T-helper 2 cell (primary cell): ENCODE results near the gene PCDH7.

Experiments used
- DNase-seq, 5 experiments: peaks; one replicate each; pipeline versions ENCODE4 v3.0.0 to v3.0.0-alpha.2; 2012 to 2022
- total RNA-seq, 2 donors: gene quantifications; one replicate each; lab custom pipeline; 2026; lab: John Stamatoyannopoulos, UW

PCDH7 gene, protein sequence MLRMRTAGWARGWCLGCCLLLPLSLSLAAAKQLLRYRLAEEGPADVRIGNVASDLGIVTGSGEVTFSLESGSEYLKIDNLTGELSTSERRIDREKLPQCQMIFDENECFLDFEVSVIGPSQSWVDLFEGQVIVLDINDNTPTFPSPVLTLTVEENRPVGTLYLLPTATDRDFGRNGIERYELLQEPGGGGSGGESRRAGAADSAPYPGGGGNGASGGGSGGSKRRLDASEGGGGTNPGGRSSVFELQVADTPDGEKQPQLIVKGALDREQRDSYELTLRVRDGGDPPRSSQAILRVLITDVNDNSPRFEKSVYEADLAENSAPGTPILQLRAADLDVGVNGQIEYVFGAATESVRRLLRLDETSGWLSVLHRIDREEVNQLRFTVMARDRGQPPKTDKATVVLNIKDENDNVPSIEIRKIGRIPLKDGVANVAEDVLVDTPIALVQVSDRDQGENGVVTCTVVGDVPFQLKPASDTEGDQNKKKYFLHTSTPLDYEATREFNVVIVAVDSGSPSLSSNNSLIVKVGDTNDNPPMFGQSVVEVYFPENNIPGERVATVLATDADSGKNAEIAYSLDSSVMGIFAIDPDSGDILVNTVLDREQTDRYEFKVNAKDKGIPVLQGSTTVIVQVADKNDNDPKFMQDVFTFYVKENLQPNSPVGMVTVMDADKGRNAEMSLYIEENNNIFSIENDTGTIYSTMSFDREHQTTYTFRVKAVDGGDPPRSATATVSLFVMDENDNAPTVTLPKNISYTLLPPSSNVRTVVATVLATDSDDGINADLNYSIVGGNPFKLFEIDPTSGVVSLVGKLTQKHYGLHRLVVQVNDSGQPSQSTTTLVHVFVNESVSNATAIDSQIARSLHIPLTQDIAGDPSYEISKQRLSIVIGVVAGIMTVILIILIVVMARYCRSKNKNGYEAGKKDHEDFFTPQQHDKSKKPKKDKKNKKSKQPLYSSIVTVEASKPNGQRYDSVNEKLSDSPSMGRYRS (N-terminal part only)
- total RNA-seq, result 0 to 2.2 reads per million in 2 donors

GRCh38 chr4:30720021-30720660 is at the start of gene PCDH7:
PCDH7 (plus strand) TSS chr4:30720369; CDS start chr4:30721423, 1,054 bp downstream.
- DNase-seq, result no peak

DNA sequence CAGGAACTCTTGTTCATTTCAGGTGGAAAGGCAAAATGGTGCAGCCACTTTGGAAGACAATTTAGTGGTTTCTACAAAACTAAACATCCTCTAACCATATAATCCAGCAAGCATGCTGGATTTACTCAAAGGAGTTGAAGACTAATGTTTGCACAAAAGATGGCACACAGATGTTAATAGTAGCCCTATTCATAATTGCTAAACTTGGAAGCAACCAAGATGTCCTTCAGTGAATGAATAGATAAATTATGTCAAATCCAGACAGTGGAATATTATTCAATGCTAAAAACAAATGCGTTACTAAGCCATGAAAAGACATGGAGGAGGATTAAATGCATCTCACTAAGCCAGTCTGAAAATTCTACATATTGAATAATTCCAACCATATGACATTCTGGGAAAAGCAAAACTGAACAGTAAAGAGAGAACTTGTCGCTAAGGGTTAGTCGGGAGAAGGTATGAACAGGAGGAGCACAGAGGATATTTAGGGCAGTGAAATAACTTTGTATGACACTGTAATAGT is 48.2 kb upstream of the PCDH7 start:
- no peak for DNase-seq

DNA sequence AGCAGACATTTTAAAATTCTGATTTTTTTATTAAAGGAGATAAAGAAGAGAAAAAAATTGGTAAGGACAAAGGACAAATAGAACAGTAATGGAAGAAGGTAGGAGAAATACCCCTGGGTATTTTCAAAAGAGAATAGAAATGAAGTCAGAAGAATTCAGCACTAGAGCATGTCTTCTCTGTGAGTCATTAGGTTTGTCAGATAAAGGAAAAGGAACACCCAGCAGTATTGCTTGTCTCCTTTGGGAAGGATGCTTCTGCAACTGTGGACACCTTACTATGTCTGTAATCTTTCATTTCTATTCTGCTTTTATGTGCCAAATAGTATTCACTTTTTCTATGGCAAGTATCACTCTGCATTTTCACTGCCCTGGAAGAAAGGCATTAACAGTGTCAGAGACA is 24.0 kb upstream of the PCDH7 start:
- DNase-seq, result no peak

GRCh38 chr4:30714408-30715031 is 5.6 kb upstream of the PCDH7 start:
- DNase-seq, result no peak

DNA sequence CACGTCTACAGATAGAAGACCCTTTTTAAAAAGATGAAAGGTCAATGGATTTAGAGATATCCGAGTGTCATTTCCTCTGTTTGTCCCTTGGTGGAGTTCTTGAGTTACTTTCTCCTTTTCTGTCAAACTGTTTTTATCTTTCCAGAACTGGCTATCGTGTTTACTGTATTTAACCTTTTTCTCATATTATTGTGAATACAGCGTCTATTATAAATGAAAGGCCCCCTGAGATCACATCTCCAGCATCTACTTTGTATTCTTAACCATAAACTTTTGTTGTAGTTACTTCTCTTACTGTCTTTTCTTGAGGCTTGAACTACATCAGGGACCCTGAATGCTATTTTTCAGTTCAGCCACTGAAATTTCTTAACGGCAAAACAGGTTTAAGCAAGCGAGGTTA is 4.0 kb upstream of the PCDH7 start:
- no peak for DNase-seq

GRCh38 chr4:30716681-30717207 is 3.4 kb upstream of the PCDH7 start:
- no peak for DNase-seq

DNA sequence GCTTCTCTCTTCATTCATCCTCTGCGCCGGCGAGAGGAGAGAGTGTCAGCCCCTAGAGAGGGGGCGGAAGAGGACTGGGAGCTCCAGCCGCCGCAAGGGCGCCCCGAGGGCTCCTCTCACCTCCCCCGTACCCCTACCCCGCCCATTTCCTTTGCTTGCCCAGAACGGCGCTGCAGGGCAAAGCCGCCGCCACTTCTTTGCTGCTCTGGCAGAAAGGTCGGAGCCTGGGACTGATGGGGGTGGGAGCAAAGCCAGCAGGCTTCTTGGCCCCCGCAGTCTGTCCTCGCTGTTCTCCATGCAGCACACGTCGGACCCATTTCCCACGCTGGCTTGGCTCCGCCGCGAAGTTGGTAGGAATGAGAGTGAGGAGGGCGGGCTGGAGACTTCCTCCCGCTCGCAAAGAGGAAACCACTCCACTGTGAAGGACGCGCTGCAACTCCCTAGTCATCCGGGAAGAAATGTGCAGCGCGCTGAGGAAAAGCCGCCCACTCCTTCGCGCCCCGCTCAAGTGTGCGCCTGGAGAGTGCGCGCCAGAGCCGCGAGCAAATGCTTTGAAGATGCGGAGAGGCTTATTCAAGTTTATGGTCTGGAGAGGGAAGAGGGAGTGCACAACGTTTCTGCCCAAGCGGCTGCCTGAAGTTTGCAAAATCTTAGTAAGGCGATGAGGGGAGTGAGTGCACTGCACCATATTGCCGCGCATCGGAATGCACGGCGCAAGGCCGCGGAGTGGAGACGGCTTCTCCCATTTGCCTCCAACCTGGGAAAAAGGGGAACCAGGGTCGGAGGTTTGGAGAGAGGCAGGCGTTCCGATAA is 2.8 kb upstream of the PCDH7 start:
- peak in 1 of 5 experiments; percentile 43 for DNase-seq

GRCh38 chr4:30718021-30718542 is 2.1 kb upstream of the PCDH7 start:
- DNase-seq, result no peak

- DNase-seq, result no peak
Observed at GRCh38 chr4:30718641-30719453, 1.3 kb upstream of the PCDH7 start.

- DNase-seq, result no peak
Observed at GRCh38 chr4:30719454-30720020, 632 bp upstream of the PCDH7 start.

GRCh38 chr4:30720661-30721184 is 554 bp downstream of the PCDH7 start:
- DNase-seq, result no peak

GRCh38 chr4:30721185-30722091 is 1.3 kb downstream of the PCDH7 start:
- DNase-seq, result no peak

DNA sequence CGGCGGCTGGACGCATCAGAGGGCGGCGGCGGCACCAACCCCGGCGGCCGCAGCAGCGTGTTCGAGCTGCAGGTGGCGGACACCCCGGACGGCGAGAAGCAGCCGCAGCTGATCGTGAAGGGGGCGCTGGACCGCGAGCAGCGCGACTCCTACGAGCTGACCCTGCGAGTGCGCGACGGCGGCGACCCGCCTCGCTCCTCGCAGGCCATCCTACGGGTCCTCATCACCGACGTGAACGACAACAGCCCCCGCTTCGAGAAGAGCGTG is 1.9 kb downstream of the PCDH7 start:
- DNase-seq, result no peak

DNA sequence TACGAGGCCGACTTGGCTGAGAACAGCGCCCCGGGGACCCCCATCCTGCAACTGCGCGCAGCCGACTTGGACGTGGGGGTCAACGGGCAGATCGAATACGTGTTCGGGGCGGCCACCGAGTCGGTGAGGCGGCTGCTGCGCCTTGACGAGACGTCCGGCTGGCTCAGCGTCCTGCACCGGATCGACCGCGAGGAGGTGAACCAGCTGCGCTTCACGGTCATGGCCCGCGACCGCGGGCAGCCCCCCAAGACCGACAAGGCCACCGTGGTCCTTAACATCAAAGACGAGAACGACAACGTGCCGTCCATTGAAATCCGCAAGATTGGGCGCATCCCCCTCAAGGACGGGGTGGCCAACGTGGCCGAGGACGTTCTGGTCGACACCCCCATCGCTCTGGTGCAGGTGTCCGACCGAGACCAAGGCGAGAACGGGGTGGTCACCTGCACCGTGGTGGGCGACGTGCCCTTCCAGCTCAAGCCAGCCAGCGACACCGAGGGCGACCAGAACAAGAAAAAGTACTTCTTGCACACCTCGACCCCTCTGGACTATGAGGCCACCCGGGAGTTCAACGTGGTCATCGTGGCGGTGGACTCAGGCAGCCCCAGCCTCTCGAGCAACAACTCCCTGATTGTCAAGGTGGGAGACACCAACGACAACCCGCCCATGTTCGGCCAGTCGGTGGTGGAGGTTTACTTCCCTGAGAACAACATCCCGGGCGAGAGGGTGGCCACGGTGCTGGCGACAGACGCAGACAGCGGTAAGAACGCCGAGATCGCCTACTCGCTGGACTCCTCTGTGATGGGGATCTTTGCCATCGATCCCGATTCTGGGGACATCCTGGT is 2.4 kb downstream of the PCDH7 start:
- DNase-seq, result no peak

- no peak for DNase-seq
Observed at GRCh38 chr4:30723201-30723955, 3.2 kb downstream of the PCDH7 start.

GRCh38 chr4:30724247-30724646 is 4.1 kb downstream of the PCDH7 start:
- DNase-seq, result no peak

DNA sequence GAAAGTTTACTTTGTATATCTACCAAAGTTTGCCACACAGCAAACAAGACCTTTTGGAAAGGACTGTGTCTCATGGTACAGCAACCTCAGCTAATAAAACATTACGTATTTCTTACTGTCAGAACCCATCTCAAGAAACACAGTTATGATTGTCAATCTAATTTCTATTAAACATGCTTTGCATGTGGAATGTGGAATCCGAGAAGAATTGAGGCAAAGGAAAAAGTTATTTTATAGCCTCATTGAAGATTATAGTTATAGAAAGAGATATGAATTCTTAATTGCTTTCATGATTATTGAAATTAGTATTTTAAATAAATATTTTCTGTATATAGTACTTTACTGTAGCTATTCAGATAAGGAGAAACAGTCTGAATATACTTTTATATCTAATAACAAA is 5.4 kb downstream of the PCDH7 start:
- no peak for DNase-seq
